HG03460 (cell line): Measurements from ENCODE around the gene FSTL4.

Experiments used
- ATAC-seq: cut with Tn5 transposase; IDR thresholded peaks from one replicate; pipeline ENCODE4 v1.9.1; 2021; ENCODE audit not compliant: unreplicated experiment

FSTL4 gene

DNA sequence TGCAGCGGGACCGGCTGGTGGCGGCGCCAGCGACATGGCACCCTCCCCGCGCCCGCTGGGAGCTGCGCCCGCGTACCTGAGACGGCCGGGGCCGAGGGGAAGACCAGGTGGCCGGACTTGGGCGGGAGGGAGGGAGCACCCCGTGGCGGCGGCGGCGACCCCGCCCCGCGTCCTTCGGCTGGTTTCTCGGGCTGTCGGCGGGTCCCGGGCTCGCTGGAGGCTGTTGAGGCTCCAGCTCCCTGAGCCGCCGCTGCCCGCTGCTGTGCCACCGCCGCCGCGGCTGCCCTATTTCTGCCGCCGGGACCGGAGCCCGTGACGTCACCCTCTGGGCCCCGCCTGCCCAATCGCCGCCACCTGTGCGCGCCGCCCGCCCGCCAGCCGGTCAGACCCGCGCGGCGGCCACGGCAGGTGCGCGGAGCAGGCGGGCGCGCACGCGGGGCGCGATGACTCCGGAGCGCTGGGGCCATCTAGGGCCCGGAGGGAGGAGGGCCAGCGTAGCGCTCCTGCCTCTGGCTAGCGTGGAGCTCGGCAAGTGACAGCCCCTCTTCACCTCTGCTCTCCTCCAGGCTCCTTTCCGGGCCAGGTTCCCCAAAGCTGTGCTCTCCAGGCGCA, at the start of gene FSTL4:
Gene FSTL4 (minus strand): TSS at position 293 of the 612 bp plus-strand sequence.
- ATAC-seq = no peak

DNA sequence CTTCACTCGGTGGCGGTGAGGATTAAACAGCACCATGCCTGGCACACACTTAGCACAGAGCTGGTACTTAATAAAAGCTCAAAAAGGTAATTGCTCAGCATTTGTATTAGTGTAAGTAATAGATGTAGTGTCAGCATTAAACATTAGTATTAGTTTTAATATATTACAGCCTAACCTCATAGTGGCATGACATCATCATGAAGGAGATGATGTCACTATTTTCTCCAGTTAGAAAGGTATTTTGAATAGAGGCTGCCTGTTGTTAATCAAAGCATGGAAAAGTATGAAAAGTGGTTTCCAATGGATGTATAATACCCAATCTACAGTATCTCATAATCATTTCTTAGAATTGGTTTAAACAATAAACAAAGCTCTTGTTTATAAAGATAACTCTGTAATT, 49.0 kb upstream of the FSTL4 start:
- no peak for ATAC-seq

DNA sequence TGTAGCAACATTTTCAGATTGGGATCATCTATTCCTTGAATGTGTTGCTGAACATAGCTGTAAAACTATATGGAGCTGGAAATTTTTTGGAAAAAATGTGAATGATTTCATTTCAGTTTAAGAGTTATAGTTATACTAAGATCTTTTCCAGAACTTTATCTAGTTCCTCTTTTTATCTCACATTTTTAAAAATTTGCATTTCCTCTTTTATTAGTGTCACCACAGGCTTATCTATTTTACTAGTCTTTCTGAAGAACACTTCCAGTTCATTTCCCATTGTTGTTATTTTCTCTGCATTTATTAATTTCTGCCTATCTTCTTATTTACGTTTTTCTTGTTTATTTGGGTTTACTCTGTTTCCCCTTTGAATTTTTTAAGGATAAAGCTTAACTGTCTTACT, 46.0 kb upstream of the FSTL4 start:
- ATAC-seq = no peak

GRCh38 chr5:133657036-133657435, 44.7 kb upstream of the FSTL4 start:
- ATAC-seq = no peak

- ATAC-seq = no peak
Observed at GRCh38 chr5:133655966-133656365, 43.6 kb upstream of the FSTL4 start.

DNA sequence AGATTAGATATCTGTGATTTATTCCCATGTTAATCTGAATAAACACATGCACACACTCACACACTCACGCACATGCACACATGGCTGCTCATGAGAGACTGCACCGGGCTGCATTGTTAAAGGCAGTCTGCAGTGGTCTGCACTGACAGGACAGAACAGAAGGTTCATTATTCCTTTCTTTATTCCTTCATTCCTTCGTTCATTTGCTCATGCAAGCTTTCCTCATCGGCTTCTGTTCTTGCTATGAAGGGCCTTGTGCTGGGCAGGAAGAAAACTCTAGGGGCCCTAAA, 41.4 kb upstream of the FSTL4 start:
- no peak for ATAC-seq

- no peak for ATAC-seq
Observed at GRCh38 chr5:133652951-133653759, 40.8 kb upstream of the FSTL4 start.

GRCh38 chr5:133644000-133644865, 31.9 kb upstream of the FSTL4 start:
- ATAC-seq = no peak

DNA sequence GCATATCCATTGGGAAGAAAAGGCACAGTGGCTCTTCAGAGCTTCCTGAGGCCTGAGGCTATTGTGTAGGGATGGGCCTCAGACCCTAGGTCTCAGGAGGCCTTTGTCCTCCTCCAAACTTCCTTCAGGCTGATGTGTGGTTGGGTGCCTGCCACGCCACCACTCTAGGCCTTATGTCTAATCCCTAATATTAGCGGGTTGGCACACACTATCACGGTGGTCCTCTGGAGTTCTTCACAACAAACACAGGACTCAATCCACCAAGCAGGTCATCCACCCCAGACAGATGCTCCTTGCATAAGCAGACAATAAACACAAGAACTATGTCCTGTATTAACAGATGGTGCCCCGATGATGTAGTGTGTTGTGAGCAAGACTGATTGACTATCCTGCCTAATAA, 31.0 kb upstream of the FSTL4 start:
- ATAC-seq = no peak

- ATAC-seq = no peak
Observed at GRCh38 chr5:133642153-133642722, 29.9 kb upstream of the FSTL4 start.

GRCh38 chr5:133641683-133642082, 29.3 kb upstream of the FSTL4 start:
- ATAC-seq = no peak

DNA sequence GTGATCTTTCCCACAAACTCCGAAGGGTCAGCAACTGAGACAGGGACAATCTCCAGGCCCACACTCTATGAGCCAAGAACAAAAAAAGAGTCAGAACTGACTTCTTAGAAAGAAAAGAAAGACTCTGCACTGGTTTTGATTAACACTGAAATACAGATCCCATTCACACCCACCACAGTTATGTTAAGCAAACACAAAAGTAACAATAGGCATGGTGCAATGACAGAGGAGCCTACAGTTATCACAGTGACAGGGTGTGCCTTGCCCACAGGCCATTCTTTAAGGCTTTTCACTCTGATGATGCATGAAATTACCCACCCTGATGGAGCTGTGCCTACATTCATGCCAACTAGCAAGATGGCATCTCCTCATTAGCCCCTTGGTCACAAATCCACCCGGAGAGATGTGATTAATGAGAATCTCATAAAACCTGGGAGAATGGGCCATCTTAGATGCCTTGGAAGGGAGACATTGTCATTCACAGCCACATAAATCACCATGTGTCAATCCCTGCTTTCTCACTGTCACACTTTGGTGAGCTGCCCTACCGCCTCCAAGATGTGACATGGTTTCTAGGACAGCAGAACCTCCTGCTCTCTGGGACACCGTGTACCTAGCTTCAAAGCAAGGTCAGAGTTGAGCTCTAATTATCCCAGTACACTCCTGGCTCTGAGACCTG, 27.6 kb upstream of the FSTL4 start:
- no peak for ATAC-seq

DNA sequence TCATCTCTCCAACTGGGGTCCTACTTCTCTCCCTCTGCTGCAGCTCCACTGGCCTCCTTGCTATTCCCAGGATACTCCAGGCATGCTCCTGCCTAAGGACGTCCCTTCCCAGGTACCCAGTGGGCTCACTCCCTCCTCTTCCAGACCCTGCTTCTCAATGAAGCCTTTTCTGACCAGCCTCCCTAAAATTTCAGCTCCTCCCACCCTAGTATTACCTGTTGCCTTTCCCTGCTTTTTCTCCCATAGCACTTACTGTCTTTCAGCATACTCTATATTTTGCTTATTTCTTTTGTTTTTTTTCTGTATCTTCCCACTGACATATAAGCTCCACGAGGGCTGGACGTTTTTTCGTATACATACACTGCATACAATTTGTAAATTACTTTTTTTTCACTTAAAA, 26.1 kb upstream of the FSTL4 start:
- no peak for ATAC-seq

DNA sequence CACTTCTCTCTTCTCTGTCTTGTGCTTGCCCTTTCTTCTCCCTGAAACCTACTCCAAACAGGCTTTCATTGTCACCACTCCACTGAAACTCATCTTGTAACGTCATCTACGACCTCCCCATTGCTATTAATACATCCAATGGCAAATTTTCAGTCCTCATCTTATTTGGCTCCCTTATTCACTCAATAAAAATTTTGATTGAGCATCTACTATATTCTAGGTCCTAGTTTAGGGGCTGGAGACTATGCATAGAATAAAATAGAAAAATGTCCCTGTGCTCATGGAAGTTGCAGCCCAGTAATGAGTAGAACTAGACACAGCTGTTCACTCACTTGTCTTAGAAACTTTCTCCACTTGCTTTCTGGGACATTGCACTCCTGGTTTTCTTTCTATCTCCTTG, 24.9 kb upstream of the FSTL4 start:
- ATAC-seq = no peak

DNA sequence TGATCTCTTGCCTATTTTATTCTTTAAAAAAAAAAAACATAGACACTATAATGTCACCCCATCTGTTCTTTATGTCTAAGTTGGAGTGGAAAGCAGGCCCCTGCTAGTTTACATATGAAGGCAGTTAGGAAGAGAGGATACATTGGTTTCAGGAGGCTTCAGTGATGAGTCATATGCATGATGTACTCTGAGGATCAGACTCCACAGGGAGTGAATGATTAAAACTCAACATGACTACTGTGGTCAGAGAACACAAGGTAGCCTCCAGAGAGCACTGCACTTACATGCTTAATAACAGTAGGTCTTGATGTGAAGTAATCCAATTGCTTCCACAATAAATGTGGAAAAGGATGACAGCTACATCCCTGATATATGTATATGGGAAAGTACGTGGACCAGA, 22.7 kb upstream of the FSTL4 start:
- ATAC-seq = no peak

DNA sequence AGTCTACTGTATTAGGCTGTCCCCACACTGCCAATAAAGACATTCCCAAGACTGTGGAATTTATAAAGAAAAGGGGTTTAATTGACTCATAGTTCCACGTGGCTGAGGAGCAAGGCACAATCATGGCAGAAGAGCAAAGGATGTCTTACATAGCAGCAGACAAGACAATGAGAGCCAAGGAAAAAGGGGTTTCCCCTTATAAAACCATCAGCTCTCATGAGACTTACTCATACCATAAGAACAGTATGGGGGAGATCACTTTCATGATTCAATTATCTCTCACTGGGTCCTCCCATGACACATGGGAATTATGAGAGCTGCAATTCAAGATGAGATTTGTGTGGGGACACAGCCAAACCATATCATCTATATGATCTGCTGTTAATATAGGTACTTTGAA, 14.8 kb upstream of the FSTL4 start:
- no peak for ATAC-seq

DNA sequence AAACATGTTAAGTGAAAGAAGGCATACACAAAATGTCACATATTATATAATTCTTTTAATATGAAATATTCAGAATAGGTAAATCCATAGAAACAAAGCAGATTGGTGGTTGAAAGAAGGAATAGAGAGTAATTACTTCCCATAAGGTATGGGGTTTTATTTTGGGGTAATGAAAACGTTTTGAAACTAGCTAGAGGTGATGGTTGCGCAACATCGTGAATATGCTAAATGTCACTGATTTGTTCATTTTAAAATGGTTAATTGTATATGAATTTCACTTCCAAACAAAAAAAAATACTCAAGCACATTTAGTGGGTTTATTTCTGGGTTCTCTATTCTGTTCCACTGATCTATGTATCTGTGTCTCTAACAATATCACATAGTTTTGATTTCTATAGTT, 12.0 kb upstream of the FSTL4 start:
- ATAC-seq = no peak

DNA sequence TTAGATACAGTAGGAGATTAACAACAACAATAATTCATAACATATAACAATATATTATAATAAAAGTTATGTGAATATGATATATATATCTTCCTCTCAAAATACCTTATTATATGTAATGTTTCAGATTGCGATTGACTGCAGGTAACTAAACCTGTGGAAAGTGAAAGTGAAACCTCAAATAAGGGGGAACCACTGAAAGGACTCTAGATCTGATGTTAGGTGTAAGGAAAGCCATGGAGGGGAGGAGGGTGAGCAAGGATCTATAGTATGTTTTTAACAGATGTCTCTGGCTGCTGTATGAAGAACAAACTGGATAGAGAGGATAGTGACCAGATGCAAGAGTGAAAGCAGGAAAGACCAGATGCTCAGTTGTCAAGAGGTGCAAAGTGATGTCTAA, 5.8 kb upstream of the FSTL4 start:
- ATAC-seq = no peak

GRCh38 chr5:133613743-133614142, 1.4 kb upstream of the FSTL4 start:
- ATAC-seq = no peak

DNA sequence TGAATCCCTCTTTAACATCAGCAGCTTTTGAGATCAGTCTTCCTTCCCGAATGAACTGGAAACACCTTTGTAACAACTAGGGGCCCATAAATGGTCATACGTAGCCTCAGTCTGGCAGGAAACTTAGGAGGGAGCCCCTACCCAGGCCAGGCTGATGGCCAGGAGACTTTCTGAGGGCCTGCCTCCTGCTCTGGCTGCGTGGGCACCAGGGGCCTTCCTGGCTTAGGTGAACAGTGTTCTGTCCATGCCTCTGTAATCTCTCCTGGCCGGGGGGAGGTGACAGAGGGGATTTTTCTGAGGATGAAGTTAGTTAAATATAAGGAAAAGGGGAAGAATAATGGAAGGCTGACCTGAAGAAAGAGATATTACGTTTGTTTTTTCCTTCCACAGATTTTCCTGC, 843 bp upstream of the FSTL4 start:
- ATAC-seq = no peak
